ACHN (cell line): ENCODE measurements around the gene NAPA.

Experiments used
- DNase-seq: peaks from one replicate; pipeline ENCODE4 v3.0.0-alpha.2; 2015
- in situ Hi-C: cut with HindIII; loops from 2 replicates; pipeline ENCODE4 v1.10.0; 2017; ENCODE audit warnings: low sequenced_read_pairs, low pct_ligation_motif_present, low pct_unique_long_range_greater_than_20kb

The NAPA gene

DNA sequence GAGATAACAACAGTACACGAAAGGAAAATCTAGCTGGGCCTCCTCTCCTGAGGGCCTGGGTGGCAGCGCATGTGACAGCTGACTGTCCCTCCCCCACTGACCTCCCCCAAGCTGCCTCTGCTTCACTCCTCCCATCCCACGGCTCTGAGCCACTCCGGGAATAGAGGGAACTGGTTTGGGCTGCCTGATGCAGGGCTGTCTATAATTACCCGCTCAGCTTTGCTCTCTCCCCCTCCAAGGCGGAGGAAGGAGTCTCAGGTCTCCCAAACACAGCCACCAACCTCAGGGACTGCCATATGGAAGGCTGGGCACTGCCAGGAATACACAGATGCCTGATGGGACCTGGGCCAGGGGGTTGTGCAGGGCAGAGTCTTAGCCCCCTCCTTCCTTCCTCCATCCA lies 7.9 kb downstream of the NAPA start:
- no peak for DNase-seq
- in situ Hi-C loops = no loop called here

- in situ Hi-C loops = no loop called here
Observed at GRCh38 chr19:47506459-47506858, 8.4 kb downstream of the NAPA start.

DNA sequence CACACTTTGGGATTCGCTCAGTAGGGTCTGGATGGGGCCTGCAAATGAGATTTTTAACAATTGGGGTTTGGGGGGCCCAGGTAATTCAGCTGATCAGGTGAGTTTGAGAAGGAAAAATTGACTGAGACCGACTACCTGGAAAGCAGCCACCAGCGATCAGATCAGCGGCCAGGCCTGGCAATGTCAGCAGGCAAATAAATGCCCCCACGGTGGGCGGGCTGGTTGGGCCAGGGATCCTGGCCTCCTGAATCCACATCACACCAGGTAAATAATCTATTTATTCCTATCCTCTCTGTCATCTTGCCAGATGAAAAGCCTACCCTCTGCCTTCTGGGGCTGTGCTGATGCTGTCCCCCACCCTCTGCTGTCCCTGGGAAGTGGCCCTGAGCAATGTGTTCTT lies 9.4 kb downstream of the NAPA start:
- in situ Hi-C loops = no loop called here

More at GRCh38 chr19:47506459-47506858, 8.4 kb downstream of the NAPA start:
- no peak for DNase-seq

GRCh38 chr19:47503826-47504150 lies 11.1 kb downstream of the NAPA start:
- no peak for DNase-seq
- in situ Hi-C loops = no loop called here

More for the DNA sequence above, 9.4 kb downstream of the NAPA start:
- DNase-seq = no peak

GRCh38 chr19:47503130-47503825 lies 11.6 kb downstream of the NAPA start:
- in situ Hi-C loops = no loop called here

GRCh38 chr19:47499863-47500830 lies 14.7 kb downstream of the NAPA start:
- DNase-seq = no peak
- in situ Hi-C loops = no loop called here

More at GRCh38 chr19:47503130-47503825, 11.6 kb downstream of the NAPA start:
- DNase-seq = no peak

DNA sequence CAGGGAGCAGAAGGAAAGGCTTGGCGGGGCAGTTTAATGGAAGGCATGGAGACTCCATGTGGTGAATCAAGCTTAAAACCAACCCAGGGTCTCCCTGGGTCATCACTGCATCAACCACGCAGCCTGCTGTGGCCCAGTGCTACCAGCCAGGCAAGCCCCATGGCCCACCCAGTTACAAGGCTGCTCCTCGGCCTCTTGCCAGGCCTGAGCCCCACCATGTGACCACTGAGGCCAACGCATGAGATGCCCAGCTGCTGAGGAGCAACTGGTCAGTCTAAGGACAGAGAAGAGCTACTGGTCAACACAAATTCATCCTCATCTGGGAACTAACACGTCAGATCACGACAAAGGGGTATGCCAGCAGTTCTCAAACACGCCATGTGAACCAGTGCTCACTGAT lies 15.5 kb downstream of the NAPA start:
- no peak for DNase-seq
- in situ Hi-C loops = no loop called here

- DNase-seq = no peak
- in situ Hi-C loops = no loop called here
Observed at GRCh38 chr19:47498561-47498960, 16.3 kb downstream of the NAPA start.

DNA sequence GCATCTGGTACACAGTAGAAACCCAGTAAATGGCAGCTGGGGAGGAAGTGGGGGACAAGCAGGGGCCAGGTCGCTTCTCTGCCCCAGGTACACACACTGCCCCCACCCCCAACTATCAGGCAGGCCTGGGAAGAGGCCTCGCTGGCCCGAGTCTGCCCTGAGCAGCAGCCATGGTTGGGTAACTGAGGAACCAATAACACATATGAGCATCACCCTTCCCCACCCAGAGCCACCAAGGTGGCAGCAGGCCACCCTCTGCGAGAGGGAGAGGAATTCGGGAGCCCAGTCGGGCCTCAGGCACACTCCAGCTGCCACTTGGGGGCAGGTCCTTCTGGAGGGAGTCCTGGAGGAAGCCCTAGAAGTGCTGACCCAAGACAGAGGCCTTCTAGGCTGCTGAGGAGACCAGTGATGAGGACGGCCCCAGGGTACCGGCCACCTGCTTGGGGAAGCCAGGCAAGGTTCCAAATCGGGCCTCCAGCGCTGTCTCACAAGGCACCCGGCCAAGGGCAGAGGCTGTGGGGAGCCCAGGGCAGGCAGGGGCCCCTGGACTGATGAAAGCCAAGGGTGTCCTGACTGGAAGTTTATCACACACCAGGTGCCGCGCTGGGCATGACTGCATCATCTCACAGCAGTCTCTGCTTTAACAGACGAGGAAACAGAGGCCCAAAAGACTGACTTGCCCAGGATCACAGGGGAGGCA lies 16.9 kb downstream of the NAPA start:
- DNase-seq = no peak
- in situ Hi-C loops = no loop called here

GRCh38 chr19:47497050-47497766 lies 17.7 kb downstream of the NAPA start:
- in situ Hi-C loops = no loop called here
- DNase-seq = no peak

DNA sequence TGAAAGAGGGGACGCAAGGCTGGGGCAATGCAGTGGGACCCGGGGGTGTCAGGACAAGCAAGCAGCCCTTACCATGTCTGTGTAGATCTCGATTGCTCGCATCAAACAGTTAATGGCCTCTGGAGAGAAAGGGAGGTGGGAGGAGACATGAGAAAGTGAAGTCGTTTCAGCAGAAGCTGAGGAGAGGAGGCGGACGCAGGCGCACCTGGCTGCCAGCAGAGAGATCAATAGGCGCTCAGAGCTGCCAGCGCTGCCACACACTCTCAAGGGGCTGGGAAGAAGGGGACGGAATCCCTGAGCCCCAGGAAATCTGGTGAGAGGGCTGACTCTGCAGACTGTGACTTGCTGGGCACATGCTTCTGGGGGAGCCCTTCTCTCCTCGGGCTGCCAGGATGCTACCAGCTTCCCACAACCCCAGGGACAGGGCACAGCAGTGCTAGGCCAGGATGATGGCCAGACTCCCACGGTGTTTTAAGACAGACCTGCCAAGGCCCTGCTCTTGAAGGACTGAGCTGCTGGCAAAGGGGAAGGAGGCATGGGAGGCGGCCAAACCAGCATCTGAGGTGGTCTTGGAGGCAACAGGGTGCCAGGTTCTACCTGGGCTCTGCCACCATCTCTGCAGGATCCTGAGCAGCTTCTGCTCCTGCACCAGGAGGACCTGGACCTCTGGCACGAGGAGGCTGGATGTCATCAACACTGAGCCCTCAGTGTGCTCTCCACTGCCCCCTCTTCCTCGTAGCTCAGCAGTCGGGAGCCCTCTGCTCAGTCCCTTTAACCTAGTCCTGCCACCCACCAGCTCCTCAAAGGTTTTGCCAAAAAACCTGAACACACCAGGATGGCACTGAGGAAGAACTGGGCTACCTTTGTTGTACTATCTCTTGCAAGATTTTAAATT lies 19.1 kb downstream of the NAPA start:
- in situ Hi-C loops = no loop called here
- no peak for DNase-seq

- in situ Hi-C loops = no loop called here
- DNase-seq = no peak
Observed at GRCh38 chr19:47494729-47495128, 20.1 kb downstream of the NAPA start.

GRCh38 chr19:47494211-47494547 lies 20.7 kb downstream of the NAPA start:
- in situ Hi-C loops = no loop called here
- no peak for DNase-seq

DNA sequence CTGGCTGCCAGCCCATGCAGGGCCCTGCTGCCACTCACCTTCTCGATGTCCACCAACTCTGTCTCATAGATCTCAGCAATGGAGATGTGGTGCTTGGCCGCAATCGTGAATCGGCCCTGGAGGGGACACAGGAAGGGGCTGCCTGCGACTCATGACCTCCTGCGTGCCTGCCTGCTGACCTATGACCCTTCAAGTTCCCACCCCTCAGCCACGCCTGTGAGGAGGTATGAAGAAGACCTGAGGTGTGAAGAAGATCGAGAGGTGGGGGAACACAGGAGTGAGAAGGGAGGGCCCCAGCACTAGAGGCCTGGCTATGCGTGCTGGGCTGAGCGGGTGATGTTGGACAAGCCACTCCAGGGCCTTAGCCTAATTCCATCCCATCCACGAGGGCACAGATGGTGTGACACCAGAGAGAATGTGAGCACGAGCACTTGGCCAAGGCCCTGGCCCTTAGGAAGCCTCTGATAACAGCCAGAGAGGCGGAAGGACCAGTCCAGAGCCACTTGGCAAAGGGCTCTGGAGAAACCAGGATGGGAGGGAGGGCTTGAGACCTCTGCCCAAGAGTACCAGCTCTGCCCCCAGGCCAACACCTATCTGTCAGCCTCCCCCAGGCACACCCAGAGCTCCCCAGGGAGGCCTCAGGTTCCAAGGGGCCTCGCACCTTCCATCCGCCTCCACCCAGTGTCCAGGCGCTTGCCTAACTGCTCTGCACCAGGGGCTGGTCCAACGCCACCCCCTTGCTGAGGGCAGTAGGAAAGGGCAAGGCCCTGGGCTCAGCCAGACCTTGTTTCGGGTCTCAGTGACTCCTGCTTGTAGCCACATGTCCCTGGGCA lies 21.3 kb downstream of the NAPA start:
- DNase-seq = no peak
- in situ Hi-C loops = no loop called here

GRCh38 chr19:47492571-47493377 lies 22.1 kb downstream of the NAPA start:
- DNase-seq = no peak
- in situ Hi-C loops = no loop called here

- in situ Hi-C loops = no loop called here
- DNase-seq = no peak
Observed at GRCh38 chr19:47492137-47492533, 22.7 kb downstream of the NAPA start.
